Renal cortex interstitium (tissue), 3 donors: Measurements from ENCODE around the gene PPBP. TPM values are rescaled to one million over a fixed set of nuclear protein-coding genes. Genes with fewer than 3 reads are reported as not detected.

Experiments used
- polyA plus RNA-seq, 3 donors: library from polyadenylated mRNA; unstranded; fragments of 120-200 nt; gene quantifications; one replicate each; pipeline ENCODE4 v1.2.1, GENCODE V29; 2013; ENCODE audit not compliant: insufficient read length in 3 of 3

The PPBP gene
- polyA plus RNA-seq, 3 donors, result 15.6 to 25.4 (median 22.7) TPM

Other genes starting within 250 kb of the PPBP start
- gene CXCL8, start 247.6 kb downstream of the PPBP start, polyA plus RNA-seq, result 1 to 10 TPM in 2 of 3 donors, under 1 TPM in 1; 0.57 to 4.3 (median 1.4) TPM
- under 1 TPM; 0.12 to 0.14 (median 0.13) TPM for gene CXCL6, start 151.5 kb downstream of the PPBP start, polyA plus RNA-seq
- under 1 TPM in 2 of 3 donors, not detected in 1; 0.49 to 0.57 TPM for gene PF4V1, start 134.9 kb downstream of the PPBP start, polyA plus RNA-seq
- gene CXCL1, start 118.8 kb downstream of the PPBP start, polyA plus RNA-seq, result under 1 TPM; 0.27 to 0.89 (median 0.55) TPM
- 1 to 10 TPM; 5.2 to 8.4 (median 7.6) TPM for gene PF4, start 6.2 kb downstream of the PPBP start, polyA plus RNA-seq
- under 1 TPM; 0.11 to 0.17 (median 0.12) TPM for gene CXCL5, start 10.5 kb upstream of the PPBP start, polyA plus RNA-seq
- under 1 TPM; 0.10 to 0.30 (median 0.24) TPM for gene CXCL3, start 50.5 kb upstream of the PPBP start, polyA plus RNA-seq
- under 1 TPM; 0.17 to 0.42 (median 0.34) TPM for gene CXCL2, start 111.0 kb upstream of the PPBP start, polyA plus RNA-seq
- gene MTHFD2L, start 169.9 kb upstream of the PPBP start, polyA plus RNA-seq, result 10 to 100 TPM; 22.0 to 26.7 (median 24.4) TPM